Kidney (tissue), 14 donors: ENCODE results near the gene IMMP2L. TPM values are rescaled to one million over a fixed set of nuclear protein-coding genes. Genes with fewer than 3 reads are reported as not detected.

Experiments
- DNase-seq, 5 donors: peaks; one replicate each; pipeline ENCODE4 v3.0.0-alpha.2; 2013 to 2020
- FAIRE-seq: peaks from 2 replicates; lab custom pipeline; 2012; peaks lifted over from hg19 to GRCh38; lab: Jason Lieb, UNC
- H3K27ac ChIP-seq, 2 donors: one replicate each; pipeline ENCODE4 v1.7.0; 2013; ENCODE audit warnings: low read depth in 2 of 2, low read length in 2 of 2, inconsistent platforms in 1 of 2
- H3K27me3 ChIP-seq: one replicate; pipeline ENCODE4 v1.7.1; 2013; ENCODE audit warnings: low read length, inconsistent platforms; ENCODE audit not compliant: control insufficient read depth, insufficient read depth
- H3K36me3 ChIP-seq, 3 donors: one replicate each; pipeline versions ENCODE4 v1.7.0 to v1.7.1; 2013; ENCODE audit warnings: low read length in 3 of 3, control low read depth in 1 of 3, inconsistent platforms in 1 of 3; ENCODE audit not compliant: insufficient read depth in 3 of 3, control insufficient read depth in 2 of 3
- H3K4me1 ChIP-seq, 3 donors: one replicate each; pipeline versions ENCODE4 v1.7.0 to v1.7.1; 2013; ENCODE audit warnings: low read length in 3 of 3, inconsistent platforms in 1 of 3, low read depth in 1 of 3; ENCODE audit not compliant: control insufficient read depth in 2 of 3, insufficient read depth in 2 of 3
- H3K4me3 ChIP-seq, 3 donors: one replicate each; pipeline versions ENCODE4 v1.7.0 to v1.8.1; 2013; ENCODE audit warnings: low read length in 3 of 3, control low read depth in 1 of 3, inconsistent platforms in 1 of 3
- H3K9ac ChIP-seq, 3 donors: one replicate each; pipeline versions ENCODE4 v1.7.0 to v1.7.1; 2013; ENCODE audit warnings: low read length in 3 of 3, control low read depth in 1 of 3, inconsistent platforms in 1 of 3
- H3K9me3 ChIP-seq, 3 donors: one replicate each; pipeline versions ENCODE4 v1.7.0 to v1.7.1; 2013; ENCODE audit warnings: low read length in 3 of 3, control low read depth in 1 of 3, inconsistent platforms in 1 of 3; ENCODE audit not compliant: control insufficient read depth in 2 of 3, insufficient read depth in 1 of 3
- CTCF ChIP-seq: IDR thresholded peaks from 3 replicates; pipeline ENCODE4 v1.5.1; 2012; ENCODE audit warnings: mild to moderate bottlenecking, moderate library complexity, borderline replicate concordance; ENCODE audit not compliant: insufficient read depth; ENCODE audit errors: extremely low read depth
- intact Hi-C: fragments of 100-400 bp; cut with DNase I; formaldehyde crosslinking; loops from one replicate; pipeline ENCODE4 v1.11.1; 2022
- polyA plus RNA-seq: library from polyadenylated mRNA; stranded (reverse); fragments of 350-450 nt; fragmentation: Illumina TruSeq; extraction: RNeasy Lipid Tissue Mini Kit (QIAGEN cat#74804); gene quantifications from one replicate; pipeline ENCODE4 v1.2.3, GENCODE V29; 2014; ENCODE audit warnings: low read depth, low replicate concordance; ENCODE audit not compliant: insufficient read depth
- total RNA-seq: library from RNA; stranded (reverse); fragmentation: NEBNext Ultra II Directional; extraction: Animal tissue kit (Norgen Biotek cat#: 25700); gene quantifications from one replicate; pipeline ENCODE4 v1.2.1, GENCODE V29; 2021
- donor health status: control.
- donor health status: control.
- donor health status: control.
- donor health status: control.
- donor health status: control.
- donor health status: DM: yes; HTN: yes; CAD: no.
- donor health status: Normal renal cell carcinoma (clear cell type).

IMMP2L gene
- total and polyA plus RNA-seq, 2 donors from 2014 or later = 46.4 to 52.1 TPM

- no peaks in the 10 kb centered on the region for H3K9me3 ChIP-seq
- intact Hi-C loops = no loop called here
- TF ChIP-seq CTCF = no peak
These were observed 942.1 kb downstream of the IMMP2L start for GRCh38 chr7:110620110-110620735.

More at GRCh38 chr7:110620110-110620735, 942.1 kb downstream of the IMMP2L start:
- FAIRE-seq = no peak
- Histone ChIP-seq H3K36me3 (no peaks in the 10 kb centered on the region), H3K4me3 (no peak overlapping the region), H3K27me3 (no peaks in the 10 kb centered on the region), H3K27ac (no peak overlapping the region), H3K4me1 (no peaks in the 10 kb centered on the region), H3K9ac (no peak overlapping the region)
- no peak for DNase-seq
